Chondrocyte (in vitro differentiated cells): Measurements from ENCODE around the gene ZNF451. TPM values are rescaled to one million over a fixed set of nuclear protein-coding genes. Genes with fewer than 3 reads are reported as not detected.
A peak's percentile ranks its signal among the peaks of the same experiment; 100 is the strongest.

Source experiments
- DNase-seq: peaks from one replicate; pipeline ENCODE4 v3.0.0; 2021; ENCODE audit warnings: mixed read lengths, low spot score
- H3K27ac Mint-ChIP-seq: one replicate; pipeline ENCODE4 v1.8.0; 2021; ENCODE audit warnings: mild to moderate bottlenecking, moderate library complexity, mixed read lengths; ENCODE audit not compliant: unreplicated experiment
- H3K27me3 Mint-ChIP-seq: 2 replicates; pipeline ENCODE4 v1.8.0; 2021; ENCODE audit warnings: low read depth, mixed read lengths
- H3K36me3 Mint-ChIP-seq: 2 replicates; pipeline ENCODE4 v1.8.0; 2021; ENCODE audit warnings: low read depth, mixed read lengths
- H3K4me1 Mint-ChIP-seq: 2 replicates; pipeline ENCODE4 v1.8.0; 2021; ENCODE audit warnings: low read depth, mild to moderate bottlenecking, mixed read lengths
- H3K4me3 Mint-ChIP-seq: one replicate; pipeline ENCODE4 v1.8.0; 2021; ENCODE audit warnings: mild to moderate bottlenecking, moderate library complexity, mixed read lengths; ENCODE audit not compliant: unreplicated experiment
- H3K9me3 Mint-ChIP-seq: 2 replicates; pipeline ENCODE4 v1.8.0; 2021; ENCODE audit warnings: low read depth, mixed read lengths
- total RNA-seq: library from RNA; stranded (reverse); gene quantifications from 3 replicates; pipeline ENCODE4 v1.2.1, GENCODE V29; 2021
- TF ChIP-seq, protein P1 (sequence below): fragments of 200-600 bp; sonication (generic); IDR thresholded peaks from 2 replicates; pipeline ENCODE4 v1.5.0; 2021; ENCODE audit warnings: antibody characterized with exemption, mild to moderate bottlenecking, moderate library complexity

Gene ZNF451
- total RNA-seq, 1 donor from 2014 or later = 45.4 TPM

- H3K9me3 Mint-ChIP-seq = no peaks in the 10 kb centered on the region
- no peaks in the 10 kb centered on the region for H3K27me3 Mint-ChIP-seq
- H3K27ac Mint-ChIP-seq = peak overlapping the region; percentile 68
- H3K36me3 Mint-ChIP-seq = peaks cover 34% of the 10 kb centered on the region
- no peak overlapping the region for H3K4me3 Mint-ChIP-seq
- TF ChIP-seq, protein P1, sequence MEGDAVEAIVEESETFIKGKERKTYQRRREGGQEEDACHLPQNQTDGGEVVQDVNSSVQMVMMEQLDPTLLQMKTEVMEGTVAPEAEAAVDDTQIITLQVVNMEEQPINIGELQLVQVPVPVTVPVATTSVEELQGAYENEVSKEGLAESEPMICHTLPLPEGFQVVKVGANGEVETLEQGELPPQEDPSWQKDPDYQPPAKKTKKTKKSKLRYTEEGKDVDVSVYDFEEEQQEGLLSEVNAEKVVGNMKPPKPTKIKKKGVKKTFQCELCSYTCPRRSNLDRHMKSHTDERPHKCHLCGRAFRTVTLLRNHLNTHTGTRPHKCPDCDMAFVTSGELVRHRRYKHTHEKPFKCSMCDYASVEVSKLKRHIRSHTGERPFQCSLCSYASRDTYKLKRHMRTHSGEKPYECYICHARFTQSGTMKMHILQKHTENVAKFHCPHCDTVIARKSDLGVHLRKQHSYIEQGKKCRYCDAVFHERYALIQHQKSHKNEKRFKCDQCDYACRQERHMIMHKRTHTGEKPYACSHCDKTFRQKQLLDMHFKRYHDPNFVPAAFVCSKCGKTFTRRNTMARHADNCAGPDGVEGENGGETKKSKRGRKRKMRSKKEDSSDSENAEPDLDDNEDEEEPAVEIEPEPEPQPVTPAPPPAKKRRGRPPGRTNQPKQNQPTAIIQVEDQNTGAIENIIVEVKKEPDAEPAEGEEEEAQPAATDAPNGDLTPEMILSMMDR = no peak
- no peak for DNase-seq
- peaks cover 30% of the 10 kb centered on the region for H3K4me1 Mint-ChIP-seq
Measured at GRCh38 chr6:57097596-57097995, 7.6 kb downstream of the ZNF451 start.

DNA sequence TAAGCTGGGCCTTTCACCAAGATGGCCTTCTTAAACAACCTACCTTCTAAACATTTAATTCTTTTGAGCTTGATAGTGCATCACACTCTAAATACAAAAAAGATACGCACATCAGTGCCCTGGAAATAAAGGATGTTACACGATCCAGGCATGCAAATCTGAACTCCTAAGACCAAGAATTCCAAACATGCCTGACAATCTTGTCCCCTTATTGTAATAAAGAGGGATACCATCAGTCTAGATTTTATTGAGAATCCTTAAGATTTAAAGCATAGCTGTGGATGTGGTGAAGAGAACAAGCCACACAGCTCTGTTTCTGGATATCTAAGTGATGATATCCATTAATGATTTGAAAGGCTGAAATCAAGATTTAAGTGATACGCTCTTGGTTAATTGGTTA is 13.0 kb downstream of the ZNF451 start:
- Mint-ChIP-seq H3K27me3 (no peaks in the 10 kb centered on the region), H3K4me3 (no peak overlapping the region), H3K27ac (no peak overlapping the region), H3K4me1 (peaks cover 4% of the 10 kb centered on the region), H3K36me3 (peaks cover 45% of the 10 kb centered on the region), H3K9me3 (no peaks in the 10 kb centered on the region)
- TF ChIP-seq, protein P1 = no peak
- no peak for DNase-seq

GRCh38 chr6:57104336-57104735 is 14.3 kb downstream of the ZNF451 start:
- Mint-ChIP-seq H3K27me3 (no peaks in the 10 kb centered on the region), H3K4me1 (no peaks in the 10 kb centered on the region), H3K4me3 (no peak overlapping the region), H3K36me3 (peaks cover 39% of the 10 kb centered on the region), H3K9me3 (no peaks in the 10 kb centered on the region), H3K27ac (no peak overlapping the region)
- TF ChIP-seq, protein P1 = no peak
- no peak for DNase-seq

DNA sequence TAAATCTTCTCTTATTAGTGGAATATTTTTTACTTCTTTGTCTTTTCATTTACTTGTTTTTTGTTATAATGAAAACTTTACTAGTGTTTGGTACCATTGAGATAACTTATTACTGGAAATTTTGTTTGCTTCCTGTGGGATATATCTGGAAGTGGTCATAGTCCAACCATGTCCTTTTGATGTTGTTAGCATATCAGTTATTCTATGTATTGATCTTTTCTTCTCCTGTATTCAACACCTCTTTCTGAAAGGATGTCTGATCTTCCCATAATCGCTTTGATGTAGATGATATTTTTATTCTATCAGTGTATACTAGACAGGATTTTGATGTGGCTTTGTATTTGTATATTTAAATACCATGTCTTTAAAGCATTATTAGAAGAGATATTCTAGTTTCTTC is 17.0 kb downstream of the ZNF451 start:
- TF ChIP-seq, protein P1 = no peak
- H3K27me3 Mint-ChIP-seq = no peaks in the 10 kb centered on the region
- H3K4me1 Mint-ChIP-seq = peaks cover 5% of the 10 kb centered on the region
- no peak overlapping the region for H3K27ac Mint-ChIP-seq
- H3K36me3 Mint-ChIP-seq = peaks cover 15% of the 10 kb centered on the region
- DNase-seq = no peak
- H3K9me3 Mint-ChIP-seq = no peaks in the 10 kb centered on the region
- no peak overlapping the region for H3K4me3 Mint-ChIP-seq

GRCh38 chr6:57108691-57109090 is 18.7 kb downstream of the ZNF451 start:
- Mint-ChIP-seq H3K4me1 (peaks cover 5% of the 10 kb centered on the region), H3K27ac (no peak overlapping the region), H3K9me3 (no peaks in the 10 kb centered on the region), H3K27me3 (no peaks in the 10 kb centered on the region), H3K4me3 (no peak overlapping the region), H3K36me3 (peaks cover 7% of the 10 kb centered on the region)
- TF ChIP-seq, protein P1 = no peak
- no peak for DNase-seq
